GM12873 (cell line): ENCODE measurements around the gene CRCP.

Experiments
- TF ChIP-seq, protein P1 (sequence below): IDR thresholded peaks from 2 replicates; pipeline ENCODE4 v1.5.1; 2012; ENCODE audit warnings: low read depth, mild to moderate bottlenecking, moderate library complexity, low read length, control low read depth; ENCODE audit not compliant: insufficient read depth; ENCODE audit errors: missing control alignments

Gene CRCP

DNA sequence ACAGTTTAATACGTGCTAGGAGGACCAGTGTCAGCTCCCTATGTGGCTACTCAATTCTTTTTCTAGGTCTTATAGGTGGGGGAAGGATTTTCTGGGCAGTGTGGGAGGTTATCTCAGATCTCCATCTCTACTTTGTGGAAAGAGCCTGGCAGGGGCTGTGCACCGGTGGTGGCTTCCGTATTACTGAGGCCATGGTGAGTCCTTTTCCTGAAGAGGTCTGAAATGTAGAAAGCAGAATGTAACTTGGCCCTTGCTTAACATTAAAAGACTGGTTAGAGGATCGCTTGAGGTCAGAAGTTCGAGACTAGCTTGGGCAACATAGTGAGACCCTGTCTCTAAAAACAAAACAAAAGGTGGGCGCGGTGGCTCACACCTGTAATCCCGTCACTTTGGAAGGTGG lies 87.8 kb downstream of the CRCP start:
- TF ChIP-seq, protein P1, sequence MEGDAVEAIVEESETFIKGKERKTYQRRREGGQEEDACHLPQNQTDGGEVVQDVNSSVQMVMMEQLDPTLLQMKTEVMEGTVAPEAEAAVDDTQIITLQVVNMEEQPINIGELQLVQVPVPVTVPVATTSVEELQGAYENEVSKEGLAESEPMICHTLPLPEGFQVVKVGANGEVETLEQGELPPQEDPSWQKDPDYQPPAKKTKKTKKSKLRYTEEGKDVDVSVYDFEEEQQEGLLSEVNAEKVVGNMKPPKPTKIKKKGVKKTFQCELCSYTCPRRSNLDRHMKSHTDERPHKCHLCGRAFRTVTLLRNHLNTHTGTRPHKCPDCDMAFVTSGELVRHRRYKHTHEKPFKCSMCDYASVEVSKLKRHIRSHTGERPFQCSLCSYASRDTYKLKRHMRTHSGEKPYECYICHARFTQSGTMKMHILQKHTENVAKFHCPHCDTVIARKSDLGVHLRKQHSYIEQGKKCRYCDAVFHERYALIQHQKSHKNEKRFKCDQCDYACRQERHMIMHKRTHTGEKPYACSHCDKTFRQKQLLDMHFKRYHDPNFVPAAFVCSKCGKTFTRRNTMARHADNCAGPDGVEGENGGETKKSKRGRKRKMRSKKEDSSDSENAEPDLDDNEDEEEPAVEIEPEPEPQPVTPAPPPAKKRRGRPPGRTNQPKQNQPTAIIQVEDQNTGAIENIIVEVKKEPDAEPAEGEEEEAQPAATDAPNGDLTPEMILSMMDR, result no peak
